ENCODE data around the gene NAV3. TPM values are rescaled to one million over a fixed set of nuclear protein-coding genes. Genes with fewer than 3 reads are reported as not detected.

NAV3 gene
- total RNA-seq, 1 donor from 2014 or later = 11.4 TPM

GRCh38 chr12:77808534-77808933, 22.2 kb upstream of the NAV3 start:
- peaks cover 34% of the 10 kb centered on the region for H3K9me3 Mint-ChIP-seq
- H3F3A ChIP-seq (ENCODE audit: low read depth) = no peaks in the 10 kb centered on the region
- peaks cover 3% of the 10 kb centered on the region for H3K27me3 Mint-ChIP-seq (ENCODE audit: insufficient read depth, low read depth)
- TF ChIP-seq, protein P1, sequence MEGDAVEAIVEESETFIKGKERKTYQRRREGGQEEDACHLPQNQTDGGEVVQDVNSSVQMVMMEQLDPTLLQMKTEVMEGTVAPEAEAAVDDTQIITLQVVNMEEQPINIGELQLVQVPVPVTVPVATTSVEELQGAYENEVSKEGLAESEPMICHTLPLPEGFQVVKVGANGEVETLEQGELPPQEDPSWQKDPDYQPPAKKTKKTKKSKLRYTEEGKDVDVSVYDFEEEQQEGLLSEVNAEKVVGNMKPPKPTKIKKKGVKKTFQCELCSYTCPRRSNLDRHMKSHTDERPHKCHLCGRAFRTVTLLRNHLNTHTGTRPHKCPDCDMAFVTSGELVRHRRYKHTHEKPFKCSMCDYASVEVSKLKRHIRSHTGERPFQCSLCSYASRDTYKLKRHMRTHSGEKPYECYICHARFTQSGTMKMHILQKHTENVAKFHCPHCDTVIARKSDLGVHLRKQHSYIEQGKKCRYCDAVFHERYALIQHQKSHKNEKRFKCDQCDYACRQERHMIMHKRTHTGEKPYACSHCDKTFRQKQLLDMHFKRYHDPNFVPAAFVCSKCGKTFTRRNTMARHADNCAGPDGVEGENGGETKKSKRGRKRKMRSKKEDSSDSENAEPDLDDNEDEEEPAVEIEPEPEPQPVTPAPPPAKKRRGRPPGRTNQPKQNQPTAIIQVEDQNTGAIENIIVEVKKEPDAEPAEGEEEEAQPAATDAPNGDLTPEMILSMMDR (IDR thresholded peaks at IDR 0.05) = no peak
- no peak for TF ChIP-seq EZH2 (IDR thresholded peaks at IDR 0.05)
- no peak for TF ChIP-seq EZH2phosphoT487 (IDR thresholded peaks at IDR 0.05)
- no peak for DNase-seq (ENCODE audit: low spot score)
- no peak overlapping the region for H2AFZ ChIP-seq (replicated peaks)
- no peaks in the 10 kb centered on the region for H3K4me1 ChIP-seq
- H3K27ac ChIP-seq = no peak overlapping the region
- H3K79me2 ChIP-seq (ENCODE audit: low read depth) = no peaks in the 10 kb centered on the region
- H3K36me3 ChIP-seq = no peaks in the 10 kb centered on the region
- no peak overlapping the region for H3K9ac ChIP-seq
- H3K36me3 Mint-ChIP-seq = no peaks in the 10 kb centered on the region
- no peaks in the 10 kb centered on the region for H3K4me1 Mint-ChIP-seq
- H3K27me3 ChIP-seq = no peaks in the 10 kb centered on the region
- no peak overlapping the region for H3K4me3 ChIP-seq
- H3K9me3 ChIP-seq (ENCODE audit: low read depth) = no peaks in the 10 kb centered on the region
- H3K4me2 ChIP-seq = no peak overlapping the region
- H4K20me1 ChIP-seq (ENCODE audit: low read depth) = no peaks in the 10 kb centered on the region
- no peak overlapping the region for H3K27ac Mint-ChIP-seq
- no peak overlapping the region for H3K4me3 Mint-ChIP-seq

DNA sequence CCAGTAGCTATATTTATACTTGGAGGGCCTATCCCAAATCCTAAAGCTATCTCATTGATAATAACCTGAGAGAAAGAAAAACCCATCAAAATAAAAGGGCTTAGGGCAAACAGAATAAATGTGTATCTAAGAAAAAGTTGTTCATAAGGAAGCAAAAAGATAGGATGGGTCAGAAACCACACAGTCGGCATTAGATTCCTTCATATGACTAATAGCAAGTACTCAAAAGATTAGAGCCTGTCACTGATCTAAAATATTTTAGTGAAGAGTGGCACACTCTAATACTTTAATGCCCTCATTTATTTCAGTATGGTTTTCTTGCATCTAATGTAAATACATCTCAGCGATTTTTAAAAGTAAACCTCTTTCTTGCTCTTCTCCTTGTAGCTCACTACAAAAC, 17.1 kb upstream of the NAV3 start:
- H3K27ac Mint-ChIP-seq = no peak overlapping the region
- no peak overlapping the region for H3K4me2 ChIP-seq
- no peak overlapping the region for H3K27ac ChIP-seq
- peaks cover 3% of the 10 kb centered on the region for H3K27me3 Mint-ChIP-seq (ENCODE audit: insufficient read depth, low read depth)
- no peaks in the 10 kb centered on the region for H3K9me3 ChIP-seq (ENCODE audit: low read depth)
- no peaks in the 10 kb centered on the region for H4K20me1 ChIP-seq (ENCODE audit: low read depth)
- no peak overlapping the region for H2AFZ ChIP-seq (replicated peaks)
- no peaks in the 10 kb centered on the region for H3K79me2 ChIP-seq (ENCODE audit: low read depth)
- no peaks in the 10 kb centered on the region for H3K27me3 ChIP-seq
- no peaks in the 10 kb centered on the region for H3K4me1 Mint-ChIP-seq
- H3K4me3 ChIP-seq = no peak overlapping the region
- H3K4me1 ChIP-seq = no peaks in the 10 kb centered on the region
- H3K36me3 Mint-ChIP-seq = no peaks in the 10 kb centered on the region
- TF ChIP-seq EZH2phosphoT487 (IDR thresholded peaks at IDR 0.05) = no peak
- TF ChIP-seq, protein P1 (IDR thresholded peaks at IDR 0.05) = no peak
- TF ChIP-seq EZH2 (IDR thresholded peaks at IDR 0.05) = no peak
- no peak overlapping the region for H3K9ac ChIP-seq
- DNase-seq (ENCODE audit: low spot score) = no peak
- H3K9me3 Mint-ChIP-seq = no peaks in the 10 kb centered on the region
- no peak overlapping the region for H3K4me3 Mint-ChIP-seq
- no peaks in the 10 kb centered on the region for H3F3A ChIP-seq (ENCODE audit: low read depth)
- H3K36me3 ChIP-seq = no peaks in the 10 kb centered on the region

DNA sequence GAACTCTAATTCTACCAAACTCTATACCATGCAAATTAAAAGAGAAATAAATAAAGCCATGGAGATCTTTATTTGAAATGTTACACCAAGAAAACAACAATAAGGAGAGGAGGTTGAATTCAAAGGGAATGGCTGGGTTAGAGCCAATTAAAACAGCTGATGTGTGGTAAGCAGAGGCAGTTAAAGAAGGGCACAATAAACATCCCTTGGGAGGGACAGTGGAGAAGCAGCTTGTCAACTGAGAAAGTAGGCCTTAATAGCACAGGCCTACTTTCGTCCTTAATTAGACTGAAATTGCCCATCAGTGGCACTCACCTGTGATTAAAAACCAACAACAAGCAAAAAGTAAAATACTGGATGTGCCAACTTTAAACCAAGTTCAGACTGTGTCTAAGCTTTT, 16.3 kb upstream of the NAV3 start:
- Histone ChIP-seq H2AFZ (replicated peaks) (no peak overlapping the region), H3K36me3 (no peaks in the 10 kb centered on the region), H3F3A (ENCODE audit: low read depth) (no peaks in the 10 kb centered on the region), H3K4me1 (no peaks in the 10 kb centered on the region), H3K4me3 (no peak overlapping the region), H3K9ac (no peak overlapping the region), H3K4me2 (no peak overlapping the region), H3K27me3 (no peaks in the 10 kb centered on the region), H3K9me3 (ENCODE audit: low read depth) (no peaks in the 10 kb centered on the region), H3K27ac (no peak overlapping the region), H3K79me2 (ENCODE audit: low read depth) (no peaks in the 10 kb centered on the region), H4K20me1 (ENCODE audit: low read depth) (no peaks in the 10 kb centered on the region)
- Mint-ChIP-seq H3K36me3 (no peaks in the 10 kb centered on the region), H3K27me3 (ENCODE audit: insufficient read depth, low read depth) (peaks cover 3% of the 10 kb centered on the region), H3K9me3 (no peaks in the 10 kb centered on the region), H3K4me3 (no peak overlapping the region), H3K4me1 (no peaks in the 10 kb centered on the region), H3K27ac (no peak overlapping the region)
- TF ChIP-seq, protein P1 (IDR thresholded peaks at IDR 0.05) = no peak
- TF ChIP-seq EZH2 (IDR thresholded peaks at IDR 0.05) (no peak), EZH2phosphoT487 (IDR thresholded peaks at IDR 0.05) (no peak)
- DNase-seq (ENCODE audit: low spot score) = no peak

Measured in neural progenitor cell (in vitro differentiated cells).